B cell (primary cell): Measurements from ENCODE around the gene AATK. TPM values are rescaled to one million over a fixed set of nuclear protein-coding genes. Genes with fewer than 3 reads are reported as not detected.

Source experiments
- ATAC-seq: fragments of 200-7000 bp; cut with Tn5 transposase; one replicate; pipeline ENCODE4 v1.10.0; 2021; ENCODE audit warnings: low read depth, mild to moderate bottlenecking, moderate number of reproducible peaks, moderate library complexity
- CTCF ChIA-PET: fragments of 350-600 bp; sonication (Branson Sonifier 250); formaldehyde crosslinking; loops from one replicate; lab custom pipeline; 2021; ENCODE audit warnings: antibody characterized with exemption, inconsistent platforms; lab: Charles Lee
- POLR2A ChIA-PET: fragments of 350-600 bp; sonication (Branson Sonifier 250); formaldehyde crosslinking; loops from one replicate; lab custom pipeline; 2021; ENCODE audit warnings: antibody characterized with exemption; lab: Charles Lee
- DNase-seq: peaks from one replicate; pipeline ENCODE4 v3.0.0; 2013
- H2AFZ ChIP-seq: 2 replicates; pipeline ENCODE4 v1.6.1; 2012; ENCODE audit warnings: mild to moderate bottlenecking, low read depth, low read length; ENCODE audit not compliant: insufficient read depth, poor library complexity, severe bottlenecking
- H3K27ac ChIP-seq, 2 donors: 1 replicate in 1 of 2; 2 replicates in 1 of 2; pipeline ENCODE4 v1.5.1; 2012 to 2013; ENCODE audit warnings: low read length in 2 of 2, mild to moderate bottlenecking in 2 of 2, moderate library complexity in 1 of 2
- H3K27me3 ChIP-seq, 4 experiments: fragments of 200-600 bp in 1 of 4; sonication (generic) in 1 of 4; replicated peaks in 1 of 4; 1 replicate in 2 of 4; 2 replicates in 2 of 4; pipeline versions ENCODE4 v1.6.1 to v1.7.0; 2013 to 2016; ENCODE audit warnings: low read length in 3 of 4, mild to moderate bottlenecking in 2 of 4, mixed read lengths in 1 of 4, moderate library complexity in 1 of 4; ENCODE audit not compliant: insufficient read depth in 4 of 4, control insufficient read depth in 3 of 4; ENCODE audit errors: control extremely low read depth in 1 of 4
- H3K36me3 ChIP-seq, 2 experiments: replicated peaks in 1 of 2; 1 replicate in 1 of 2; 2 replicates in 1 of 2; pipeline versions ENCODE4 v1.6.1 to v1.7.1; 2013; ENCODE audit warnings: low read length in 1 of 2; ENCODE audit not compliant: insufficient read depth in 2 of 2, control insufficient read depth in 1 of 2; ENCODE audit errors: control extremely low read depth in 1 of 2, extremely low read depth in 1 of 2
- H3K4me1 ChIP-seq, 2 donors: fragments of 200-600 bp in 1 of 2; sonication (generic) in 1 of 2; 1 replicate in 1 of 2; 2 replicates in 1 of 2; pipeline versions ENCODE4 v1.5.1 to v1.6.1; 2013 to 2017; ENCODE audit warnings: low read length in 2 of 2; ENCODE audit not compliant: control insufficient read depth in 2 of 2, insufficient read depth in 2 of 2
- H3K4me2 ChIP-seq: replicated peaks from 2 replicates; pipeline ENCODE3; 2012; ENCODE audit warnings: mild to moderate bottlenecking, low read depth, low read length; ENCODE audit not compliant: poor library complexity, severe bottlenecking
- H3K4me3 ChIP-seq, 5 experiments: fragments of 200-600 bp in 1 of 5; sonication (generic) in 1 of 5; 1 replicate in 3 of 5; 2 replicates in 2 of 5; pipeline versions ENCODE4 v1.5.1 to v1.7.0; 2011 to 2016; ENCODE audit warnings: low read length in 4 of 5, mild to moderate bottlenecking in 4 of 5, low read depth in 2 of 5, control low read depth in 1 of 5, moderate library complexity in 1 of 5; ENCODE audit not compliant: insufficient read depth in 1 of 5; ENCODE audit errors: control extremely low read depth in 1 of 5, extremely low read depth in 1 of 5
- H3K79me2 ChIP-seq: fragments of 200-600 bp; sonication (generic); one replicate; pipeline ENCODE4 v1.6.0; 2016; ENCODE audit warnings: low read length; ENCODE audit not compliant: control insufficient read depth, insufficient read depth
- H3K9ac ChIP-seq: fragments of 200-600 bp; sonication (generic); 2 replicates; pipeline ENCODE4 v1.6.1; 2017; ENCODE audit warnings: mild to moderate bottlenecking, low read length, moderate library complexity
- H3K9me3 ChIP-seq, 3 donors: one replicate each; pipeline versions ENCODE4 v1.6.1 to v1.7.1; 2013; ENCODE audit warnings: low read length in 2 of 3; ENCODE audit not compliant: control insufficient read depth in 2 of 3, insufficient read depth in 1 of 3; ENCODE audit errors: control extremely low read depth in 1 of 3
- H4K20me1 ChIP-seq: 2 replicates; pipeline ENCODE4 v1.6.0; 2012; ENCODE audit warnings: mild to moderate bottlenecking, low read length; ENCODE audit not compliant: insufficient read depth, control insufficient read depth, poor library complexity, severe bottlenecking
- H3K27ac Mint-ChIP-seq: one replicate; pipeline ENCODE4 v1.8.0; 2021; ENCODE audit warnings: mixed read lengths
- H3K27me3 Mint-ChIP-seq: one replicate; pipeline ENCODE4 v1.8.0; 2021; ENCODE audit warnings: mixed read lengths
- H3K4me1 Mint-ChIP-seq: one replicate; pipeline ENCODE4 v1.8.0; 2021; ENCODE audit warnings: mixed read lengths
- H3K4me3 Mint-ChIP-seq: one replicate; pipeline ENCODE4 v1.8.0; 2021; ENCODE audit warnings: mixed read lengths
- H3K9me3 Mint-ChIP-seq: one replicate; pipeline ENCODE4 v1.8.0; 2022; ENCODE audit warnings: mixed read lengths; ENCODE audit not compliant: insufficient read depth
- CTCF ChIP-seq: fragments of 200-600 bp; IDR thresholded peaks from one replicate; pipeline ENCODE4 v1.8.0; 2022; ENCODE audit warnings: antibody characterized with exemption, mild to moderate bottlenecking
- EZH2 ChIP-seq: IDR thresholded peaks from 2 replicates; pipeline ENCODE4 v1.6.1; 2012; ENCODE audit warnings: borderline replicate concordance, low read depth, mild to moderate bottlenecking, moderate library complexity, low read length; ENCODE audit not compliant: insufficient read depth, poor library complexity, severe bottlenecking
- WGBS: methylation state at CpG from one replicate; pipeline ENCODE4 v1.1.5; 2013; ENCODE audit warnings: missing lambda C conversion rate; ENCODE audit not compliant: insufficient coverage; 5-methylcytosine and 5-hydroxymethylcytosine counted together
- intact Hi-C: fragments of 100-400 bp; cut with micrococcal nuclease; formaldehyde crosslinking; loops from one replicate; pipeline ENCODE4 v1.10.0; 2022
- polyA plus RNA-seq: library from polyadenylated mRNA; depleted of rRNA; stranded (reverse); fragments of >200 nt; gene quantifications from 2 replicates; pipeline ENCODE4 v1.2.3, GENCODE V29; 2012
- total RNA-seq, 2 donors: library from RNA; stranded (reverse); fragments of 120-200 nt in 1 of 2; gene quantifications; 1 replicate in 1 of 2; 2 replicates in 1 of 2; pipeline versions ENCODE4 v1.2.3 to v1.2.4, GENCODE V29; 2013 to 2022

Gene AATK
- total and polyA plus RNA-seq, 2 donors (not counting 1 experiment from before 2014, with no cell fraction given) = 0.21 to 1.7 TPM

GRCh38 chr17:81111066-81111465 is 55.0 kb downstream of the AATK start:
- Histone ChIP-seq H3K9ac (no peak overlapping the region), H3K4me1 (no peaks in the 10 kb centered on the region), H3K36me3 (no peaks in the 10 kb centered on the region), H4K20me1 (no peaks in the 10 kb centered on the region), H3K4me3 (no peak overlapping the region), H3K9me3 (no peaks in the 10 kb centered on the region), H3K27me3 (no peaks in the 10 kb centered on the region), H3K79me2 (no peaks in the 10 kb centered on the region), H3K4me2 (no peak overlapping the region), H2AFZ (no peak overlapping the region), H3K27ac (no peak overlapping the region)
- ChIA-PET POLR2A (no interaction called here), CTCF (no interaction called here)
- intact Hi-C loops = no loop called here
- no peaks in the 10 kb centered on the region for H3K9me3 Mint-ChIP-seq
- H3K4me3 Mint-ChIP-seq = no peak overlapping the region
- no peaks in the 10 kb centered on the region for H3K4me1 Mint-ChIP-seq
- no peaks in the 10 kb centered on the region for H3K27me3 Mint-ChIP-seq
- H3K27ac Mint-ChIP-seq = no peak overlapping the region
- ATAC-seq (no peak), DNase-seq (no peak)
- TF ChIP-seq CTCF (no peak), EZH2 (no peak)
- WGBS = 82% methylated on average over 10 of the region's 10 CpGs

- Mint-ChIP-seq H3K27me3 (no peaks in the 10 kb centered on the region), H3K4me3 (no peak overlapping the region), H3K4me1 (no peaks in the 10 kb centered on the region), H3K9me3 (no peaks in the 10 kb centered on the region), H3K27ac (no peak overlapping the region)
- no peak for ATAC-seq
- H3K4me3 ChIP-seq = no peak overlapping the region
- no peak overlapping the region for H3K27ac ChIP-seq
- no peak for DNase-seq
- H3K36me3 ChIP-seq = no peaks in the 10 kb centered on the region
- no peaks in the 10 kb centered on the region for H3K27me3 ChIP-seq
- intact Hi-C loops = no loop called here
- H3K9ac ChIP-seq = no peak overlapping the region
- CTCF ChIA-PET = no interaction called here
- TF ChIP-seq CTCF = no peak
- TF ChIP-seq EZH2 = no peak
- H3K4me1 ChIP-seq = no peaks in the 10 kb centered on the region
- no peaks in the 10 kb centered on the region for H3K9me3 ChIP-seq
- no peaks in the 10 kb centered on the region for H4K20me1 ChIP-seq
- H3K79me2 ChIP-seq = no peaks in the 10 kb centered on the region
- 86% methylated on average over 27 of the region's 30 CpGs for WGBS
- H3K4me2 ChIP-seq = no peak overlapping the region
- H2AFZ ChIP-seq = no peak overlapping the region
- POLR2A ChIA-PET = no interaction called here
Measured at GRCh38 chr17:81110488-81111040, 55.5 kb downstream of the AATK start.
